ENCODE measurements around the gene FGD2. TPM values are rescaled to one million over a fixed set of nuclear protein-coding genes. Genes with fewer than 3 reads are reported as not detected.

The FGD2 gene
- total and polyA plus RNA-seq, 4 donors: 20.4 to 76.7 (median 40.1) TPM

DNA sequence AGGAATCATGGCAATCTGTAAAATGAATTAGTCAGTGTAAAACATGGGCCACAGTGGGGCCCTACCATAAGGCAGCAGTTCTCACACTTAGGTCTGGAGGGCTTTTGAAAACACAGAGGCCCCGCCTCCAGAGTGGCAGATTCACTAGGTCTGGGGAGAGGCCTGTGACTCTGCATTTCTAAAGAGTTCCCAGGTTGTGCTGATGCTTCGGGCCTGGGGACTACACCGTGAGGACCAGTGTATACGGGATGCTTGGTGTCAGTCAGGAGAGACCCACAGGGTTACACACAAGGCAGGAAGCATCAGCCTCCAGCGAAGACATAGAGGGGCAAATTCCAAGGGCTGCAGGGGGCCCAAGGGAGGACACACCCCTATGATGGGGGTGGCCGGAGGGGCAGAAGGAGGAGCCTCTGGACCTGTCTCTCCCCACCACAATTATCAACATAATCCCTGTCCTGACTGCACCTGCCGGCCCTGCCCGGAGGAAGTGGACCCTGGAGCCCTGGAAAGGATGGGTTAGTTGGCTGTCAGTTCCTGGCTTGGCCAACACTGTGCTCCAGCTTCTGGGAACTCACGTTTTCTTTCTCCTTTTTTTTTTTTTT, 46.7 kb downstream of the FGD2 start:
- Histone ChIP-seq H3K4me1 (ENCODE audit: control insufficient read depth in 5 of 5, insufficient read depth in 5 of 5, low read length in 5 of 5) (peaks cover 0 to 6% (median 0%) of the 10 kb centered on the region in 5 donors), H3K27me3 (ENCODE audit: control insufficient read depth in 3 of 3, insufficient read depth in 3 of 3, low read length in 2 of 3) (no peaks in the 10 kb centered on the region), H3K9me3 (ENCODE audit: control insufficient read depth in 4 of 4, insufficient read depth in 3 of 4, low read length in 3 of 4) (no peaks in the 10 kb centered on the region), H3K36me3 (ENCODE audit: control insufficient read depth in 4 of 4, insufficient read depth in 4 of 4, low read length in 4 of 4) (no peaks in the 10 kb centered on the region), H3K9ac (ENCODE audit: insufficient read depth in 1 of 2, low read length in 2 of 2) (no peak overlapping the region), H3K27ac (ENCODE audit: low read depth in 1 of 2, low read length in 1 of 2) (no peak overlapping the region), H3K4me3 (no peak overlapping the region)
- 73 to 79% methylated on average over 9 of the region's 9 CpGs for WGBS, 2 donors
- ATAC-seq (ENCODE audit: insufficient read depth, low FRiP score): no peak
- DNase-seq: no peak
- TF ChIP-seq, protein P1, sequence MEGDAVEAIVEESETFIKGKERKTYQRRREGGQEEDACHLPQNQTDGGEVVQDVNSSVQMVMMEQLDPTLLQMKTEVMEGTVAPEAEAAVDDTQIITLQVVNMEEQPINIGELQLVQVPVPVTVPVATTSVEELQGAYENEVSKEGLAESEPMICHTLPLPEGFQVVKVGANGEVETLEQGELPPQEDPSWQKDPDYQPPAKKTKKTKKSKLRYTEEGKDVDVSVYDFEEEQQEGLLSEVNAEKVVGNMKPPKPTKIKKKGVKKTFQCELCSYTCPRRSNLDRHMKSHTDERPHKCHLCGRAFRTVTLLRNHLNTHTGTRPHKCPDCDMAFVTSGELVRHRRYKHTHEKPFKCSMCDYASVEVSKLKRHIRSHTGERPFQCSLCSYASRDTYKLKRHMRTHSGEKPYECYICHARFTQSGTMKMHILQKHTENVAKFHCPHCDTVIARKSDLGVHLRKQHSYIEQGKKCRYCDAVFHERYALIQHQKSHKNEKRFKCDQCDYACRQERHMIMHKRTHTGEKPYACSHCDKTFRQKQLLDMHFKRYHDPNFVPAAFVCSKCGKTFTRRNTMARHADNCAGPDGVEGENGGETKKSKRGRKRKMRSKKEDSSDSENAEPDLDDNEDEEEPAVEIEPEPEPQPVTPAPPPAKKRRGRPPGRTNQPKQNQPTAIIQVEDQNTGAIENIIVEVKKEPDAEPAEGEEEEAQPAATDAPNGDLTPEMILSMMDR (IDR thresholded peaks at IDR 0.05; ENCODE audit: control extremely low read depth, extremely low read depth): no peak

DNA sequence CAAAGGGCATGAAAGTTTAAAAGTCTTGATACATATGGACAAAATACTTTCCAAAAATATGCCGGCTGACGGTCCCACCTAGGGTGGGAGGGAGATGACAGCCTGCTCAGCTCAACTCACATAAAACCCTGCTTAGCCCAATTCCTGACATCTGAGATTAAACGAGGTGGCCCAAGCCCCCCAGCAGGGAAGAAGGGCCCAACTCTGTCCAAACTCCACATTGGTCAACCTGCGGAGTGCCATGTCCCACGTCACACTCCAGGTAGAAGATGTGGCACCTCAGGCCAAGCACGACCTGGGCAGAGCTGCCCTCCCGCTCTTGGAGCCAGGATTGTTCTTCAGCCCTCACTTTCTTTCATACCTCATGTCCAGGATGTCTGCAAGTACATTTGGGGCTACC, 48.2 kb downstream of the FGD2 start:
- Histone ChIP-seq H3K27ac (ENCODE audit: low read depth in 1 of 2, low read length in 1 of 2) (no peak overlapping the region), H3K9me3 (ENCODE audit: control insufficient read depth in 4 of 4, insufficient read depth in 3 of 4, low read length in 3 of 4) (no peaks in the 10 kb centered on the region), H3K9ac (ENCODE audit: insufficient read depth in 1 of 2, low read length in 2 of 2) (no peak overlapping the region), H3K4me3 (no peak overlapping the region), H3K4me1 (ENCODE audit: control insufficient read depth in 5 of 5, insufficient read depth in 5 of 5, low read length in 5 of 5) (peaks cover 0 to 6% (median 0%) of the 10 kb centered on the region in 5 donors), H3K27me3 (ENCODE audit: control insufficient read depth in 3 of 3, insufficient read depth in 3 of 3, low read length in 2 of 3) (no peaks in the 10 kb centered on the region), H3K36me3 (ENCODE audit: control insufficient read depth in 4 of 4, insufficient read depth in 4 of 4, low read length in 4 of 4) (no peaks in the 10 kb centered on the region)
- 87 to 92% methylated on average over 7 of the region's 7 CpGs for WGBS, 2 donors
- DNase-seq: no peak
- ATAC-seq (ENCODE audit: insufficient read depth, low FRiP score): no peak
- TF ChIP-seq, protein P1 (IDR thresholded peaks at IDR 0.05; ENCODE audit: control extremely low read depth, extremely low read depth): no peak

DNA sequence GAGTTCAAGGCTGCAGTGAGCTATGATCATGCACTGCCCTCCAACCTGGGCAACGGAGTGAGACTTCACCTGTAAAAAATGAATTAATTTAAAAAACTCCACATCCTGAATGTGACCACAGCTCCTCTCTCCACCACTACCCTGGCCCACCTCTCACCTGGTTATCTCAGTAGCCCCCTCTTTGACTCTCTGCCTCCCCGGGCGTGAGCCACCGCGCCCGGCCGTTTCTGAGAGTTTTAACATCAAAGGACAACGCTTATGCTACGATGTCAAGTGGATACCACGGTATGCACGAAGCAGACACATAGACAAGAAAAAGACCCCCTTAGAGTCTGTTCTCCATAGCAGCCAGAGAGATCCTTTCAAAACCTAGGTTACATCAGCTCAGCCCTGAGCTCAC, 48.7 kb downstream of the FGD2 start:
- H3K27ac ChIP-seq (ENCODE audit: low read depth in 1 of 2, low read length in 1 of 2): no peak overlapping the region
- H3K9me3 ChIP-seq (ENCODE audit: control insufficient read depth in 4 of 4, insufficient read depth in 3 of 4, low read length in 3 of 4): no peaks in the 10 kb centered on the region
- no peak overlapping the region for H3K4me3 ChIP-seq
- H3K27me3 ChIP-seq (ENCODE audit: control insufficient read depth in 3 of 3, insufficient read depth in 3 of 3, low read length in 2 of 3): no peaks in the 10 kb centered on the region
- TF ChIP-seq, protein P1 (IDR thresholded peaks at IDR 0.05; ENCODE audit: control extremely low read depth, extremely low read depth): no peak
- WGBS, 2 donors: 89 to 95% methylated on average over 11 of the region's 11 CpGs
- no peak for ATAC-seq (ENCODE audit: insufficient read depth, low FRiP score)
- DNase-seq: no peak
- peaks cover 0 to 6% (median under 1%) of the 10 kb centered on the region in 5 donors for H3K4me1 ChIP-seq (ENCODE audit: control insufficient read depth in 5 of 5, insufficient read depth in 5 of 5, low read length in 5 of 5)
- no peak overlapping the region for H3K9ac ChIP-seq (ENCODE audit: insufficient read depth in 1 of 2, low read length in 2 of 2)
- no peaks in the 10 kb centered on the region for H3K36me3 ChIP-seq (ENCODE audit: control insufficient read depth in 4 of 4, insufficient read depth in 4 of 4, low read length in 4 of 4)

DNA sequence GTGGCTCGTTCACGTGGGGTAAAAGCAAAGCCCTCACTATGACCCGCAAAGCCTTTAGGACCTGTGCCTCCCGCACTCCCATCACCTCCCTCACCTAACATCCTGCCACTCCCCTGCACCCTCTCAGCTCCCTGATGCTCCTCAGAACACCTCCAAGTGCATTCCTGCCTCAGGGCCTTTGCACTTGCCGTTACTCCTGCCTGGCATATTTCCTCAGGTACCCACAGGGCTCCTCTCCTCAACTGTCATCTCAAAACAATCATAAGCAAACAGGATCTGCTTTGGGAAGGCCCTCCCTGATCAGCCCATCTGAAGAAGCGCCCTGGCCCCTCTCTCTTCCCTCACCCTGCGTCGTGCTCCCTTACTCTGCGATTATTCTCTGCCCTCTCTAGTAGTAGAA, 49.1 kb downstream of the FGD2 start:
- Histone ChIP-seq H3K9ac (ENCODE audit: insufficient read depth in 1 of 2, low read length in 2 of 2) (no peak overlapping the region), H3K27ac (ENCODE audit: low read depth in 1 of 2, low read length in 1 of 2) (no peak overlapping the region), H3K9me3 (ENCODE audit: control insufficient read depth in 4 of 4, insufficient read depth in 3 of 4, low read length in 3 of 4) (no peaks in the 10 kb centered on the region), H3K36me3 (ENCODE audit: control insufficient read depth in 4 of 4, insufficient read depth in 4 of 4, low read length in 4 of 4) (no peaks in the 10 kb centered on the region), H3K4me1 (ENCODE audit: control insufficient read depth in 5 of 5, insufficient read depth in 5 of 5, low read length in 5 of 5) (peaks cover 0 to 10% (median 3%) of the 10 kb centered on the region in 5 donors), H3K4me3 (no peak overlapping the region), H3K27me3 (ENCODE audit: control insufficient read depth in 3 of 3, insufficient read depth in 3 of 3, low read length in 2 of 3) (no peaks in the 10 kb centered on the region)
- 87 to 88% methylated on average over 9 of the region's 9 CpGs for WGBS, 2 donors
- TF ChIP-seq, protein P1 (IDR thresholded peaks at IDR 0.05; ENCODE audit: control extremely low read depth, extremely low read depth): no peak
- ATAC-seq (ENCODE audit: insufficient read depth, low FRiP score) (no peak), DNase-seq (no peak)
